DMS53 treated with DMSO at 0.1 percent for 48 hours (cell line): Measurements from ENCODE around the gene MLPH.
"Not testable (repeated sequence)": the region's sequence is repeated elsewhere in the genome, so short reads cannot be mapped to it uniquely, and the experiment has no call there.

Experiments used
- DNase-seq: peaks from one replicate; lab custom pipeline; 2025; ENCODE audit not compliant: unreplicated experiment; lab: John Stamatoyannopoulos, UW

MLPH gene

DNA sequence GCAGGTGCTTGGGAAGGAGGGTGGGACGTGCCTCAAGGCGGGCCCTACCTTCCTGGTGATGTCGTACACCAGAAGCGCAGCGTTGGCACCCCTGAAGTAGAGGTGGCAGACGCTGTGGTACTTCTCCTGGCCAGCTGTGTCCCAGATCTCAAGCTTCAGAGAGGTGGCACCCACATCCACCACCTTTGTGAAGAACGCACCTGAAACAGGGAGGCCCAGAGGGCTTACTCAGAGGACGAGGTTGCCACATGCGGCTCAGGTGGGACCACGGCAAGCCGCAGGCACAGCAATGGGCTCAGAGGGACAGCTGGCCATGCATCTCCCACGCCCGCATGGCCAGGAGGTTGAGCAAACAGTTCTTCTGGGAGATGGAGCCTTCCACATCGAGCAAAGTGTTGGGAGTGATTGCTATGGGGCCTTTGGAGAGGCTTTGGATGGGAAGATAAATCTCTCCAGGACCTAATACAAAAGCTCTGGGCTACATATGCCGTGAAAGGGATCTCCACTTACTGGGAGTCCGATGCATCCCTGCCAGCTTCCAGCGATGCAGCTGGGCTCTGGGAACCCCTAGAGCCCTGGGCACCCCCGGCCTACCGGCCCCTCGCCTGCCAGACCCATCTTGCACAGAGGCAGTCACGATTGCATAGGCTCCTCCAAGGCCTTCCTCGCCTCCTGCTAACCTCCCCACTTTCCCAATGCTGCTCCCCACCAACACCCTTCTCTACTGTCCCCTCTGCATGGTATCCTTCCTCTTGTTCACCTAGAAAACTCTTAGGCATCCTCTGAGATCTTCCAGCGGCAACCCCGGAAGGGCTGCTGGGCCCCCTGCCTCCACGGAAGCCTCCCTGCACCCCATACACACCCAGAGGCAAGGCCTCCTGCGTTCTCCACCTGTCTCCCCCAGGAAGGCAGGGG lies 91.2 kb downstream of the MLPH start:
- no peak for DNase-seq

DNA sequence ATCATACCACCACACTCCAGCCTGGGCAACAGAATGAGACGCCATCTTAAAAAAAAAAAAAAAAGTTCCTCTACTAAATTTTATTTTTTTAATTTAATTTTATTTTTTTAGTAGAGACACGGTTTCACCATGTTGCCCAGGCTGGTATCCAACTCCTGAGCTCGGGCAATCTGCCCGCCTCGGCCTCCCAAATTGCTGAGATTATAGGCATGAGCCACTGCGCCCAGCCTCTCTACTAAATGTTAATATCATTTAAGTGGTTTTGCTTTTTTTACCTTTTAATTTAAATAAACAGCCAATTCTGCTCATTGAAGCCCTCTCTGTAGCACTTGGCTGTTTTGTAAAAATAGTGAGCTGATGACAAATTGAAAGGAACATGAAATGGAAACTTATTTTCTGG lies 94.3 kb downstream of the MLPH start:
- DNase-seq = no peak

DNA sequence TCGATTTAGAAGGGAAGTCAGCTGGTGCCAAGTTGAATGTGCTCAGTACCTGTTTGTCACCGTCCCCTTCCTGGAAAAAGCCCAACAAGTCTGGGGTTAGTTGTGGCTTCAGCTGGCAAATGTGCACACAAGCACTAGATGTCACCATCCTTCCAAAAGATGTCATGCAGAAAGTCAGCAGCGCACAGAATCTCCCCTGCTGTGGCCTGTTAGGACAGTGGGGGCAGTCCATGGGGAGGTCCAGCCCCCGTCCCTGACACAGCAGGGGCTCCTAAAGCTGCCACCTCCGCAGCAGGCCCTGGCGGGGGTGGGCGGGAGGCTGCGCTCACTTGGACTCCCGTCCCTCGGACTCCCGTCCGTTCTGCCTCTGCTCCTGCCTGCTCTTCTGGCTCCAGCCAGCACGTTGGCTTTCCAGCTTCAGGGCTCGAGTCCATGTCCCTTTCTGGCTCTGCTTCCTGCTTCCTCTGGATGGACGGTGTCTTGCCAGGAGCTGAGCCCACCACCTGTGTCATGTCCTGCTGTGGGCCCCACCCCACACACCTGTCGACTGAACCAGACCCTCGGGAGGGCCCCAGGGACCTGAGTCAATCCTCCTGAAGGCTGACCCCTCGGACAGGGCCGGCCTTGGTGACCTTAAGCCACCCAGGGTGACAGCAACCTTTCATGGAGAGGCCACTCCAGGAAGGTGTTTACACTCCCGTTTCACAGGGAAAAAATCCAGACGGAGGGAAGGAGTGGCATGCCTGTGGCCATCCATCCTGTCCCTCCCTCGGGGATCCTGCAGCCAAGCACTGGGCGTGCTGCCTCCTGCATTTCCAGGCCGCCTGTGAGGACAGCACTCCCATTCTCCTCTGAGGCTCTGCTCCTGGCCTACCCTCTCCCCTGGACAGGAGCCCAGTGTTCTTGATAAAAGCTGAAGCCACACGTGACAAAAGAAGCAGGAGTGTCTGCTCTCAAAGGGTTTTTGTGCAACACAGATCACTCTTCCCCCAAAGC lies 95.0 kb downstream of the MLPH start:
- no peak for DNase-seq

DNA sequence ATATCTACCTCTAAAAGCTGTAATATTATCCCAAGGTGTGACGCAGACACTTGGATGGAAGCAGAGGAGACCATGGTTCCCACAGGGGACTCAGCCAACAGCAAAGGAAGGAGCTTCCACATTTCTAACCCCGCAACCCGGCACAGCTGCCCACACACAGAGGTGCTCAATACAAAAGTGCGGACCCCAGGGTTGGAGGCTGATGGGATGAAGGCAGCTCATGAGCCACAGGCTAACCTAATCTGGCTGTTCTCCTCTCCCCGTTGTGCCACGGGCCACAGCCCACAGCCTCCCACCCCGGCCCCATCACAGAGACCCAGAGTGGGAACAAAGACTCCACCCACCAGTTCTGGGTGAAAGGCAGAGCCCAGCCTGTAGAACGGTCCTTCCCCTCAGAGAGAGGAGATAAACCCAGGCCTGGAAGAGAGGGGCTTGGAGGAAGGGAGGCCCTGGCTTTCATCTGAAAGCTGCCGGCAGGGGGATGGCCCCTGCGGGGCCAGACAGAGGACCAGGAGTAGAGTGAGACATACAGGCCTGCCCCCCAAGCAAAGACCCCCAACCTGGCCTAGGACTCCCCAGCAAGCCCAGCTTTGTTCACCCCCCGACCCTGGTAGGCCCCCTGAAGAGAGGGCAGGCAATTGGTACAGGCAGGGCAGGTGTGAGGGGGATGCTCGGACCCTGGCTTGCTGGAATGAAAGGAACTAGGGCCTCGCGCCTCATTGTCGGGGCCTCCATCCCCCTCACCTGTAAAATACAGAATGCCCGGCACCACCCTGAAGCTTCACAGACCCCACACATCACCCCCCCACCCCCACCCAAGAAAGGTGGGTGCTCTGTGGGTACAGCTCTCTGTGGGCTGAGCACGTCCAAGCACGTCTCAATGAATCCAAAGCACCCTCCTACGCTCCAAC lies 96.6 kb downstream of the MLPH start:
- no peak for DNase-seq

DNA sequence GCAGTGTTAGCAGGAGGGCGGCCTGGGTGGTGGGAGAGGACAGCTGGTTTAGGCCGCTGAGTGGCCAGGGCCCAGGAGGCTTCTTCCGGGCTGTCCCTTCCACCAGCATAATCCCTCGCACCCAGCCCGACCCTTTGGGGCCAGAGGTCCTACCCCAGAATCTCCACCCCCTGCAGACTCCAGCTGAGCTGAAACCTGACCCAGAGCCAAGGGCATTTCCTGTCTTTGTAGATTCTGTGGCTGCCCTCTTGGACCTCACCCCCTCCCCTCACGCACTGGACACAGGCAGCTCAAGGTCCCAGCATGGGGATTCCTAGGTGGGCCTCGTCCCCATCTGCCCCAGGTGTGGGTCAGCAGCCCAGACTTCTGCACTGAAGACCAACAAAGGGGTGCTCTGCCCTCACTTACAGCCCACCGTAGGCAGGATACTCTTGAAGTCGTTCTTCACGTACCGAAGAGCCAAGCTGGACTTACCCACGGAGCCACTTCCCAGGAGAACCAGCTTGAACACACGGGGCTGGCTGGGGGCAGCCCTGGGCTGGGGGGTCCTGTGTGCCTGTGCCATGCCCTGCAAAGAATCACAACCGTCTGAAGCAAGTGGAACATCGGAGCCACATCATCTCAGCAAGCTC lies 98.7 kb downstream of the MLPH start:
- no peak for DNase-seq

DNA sequence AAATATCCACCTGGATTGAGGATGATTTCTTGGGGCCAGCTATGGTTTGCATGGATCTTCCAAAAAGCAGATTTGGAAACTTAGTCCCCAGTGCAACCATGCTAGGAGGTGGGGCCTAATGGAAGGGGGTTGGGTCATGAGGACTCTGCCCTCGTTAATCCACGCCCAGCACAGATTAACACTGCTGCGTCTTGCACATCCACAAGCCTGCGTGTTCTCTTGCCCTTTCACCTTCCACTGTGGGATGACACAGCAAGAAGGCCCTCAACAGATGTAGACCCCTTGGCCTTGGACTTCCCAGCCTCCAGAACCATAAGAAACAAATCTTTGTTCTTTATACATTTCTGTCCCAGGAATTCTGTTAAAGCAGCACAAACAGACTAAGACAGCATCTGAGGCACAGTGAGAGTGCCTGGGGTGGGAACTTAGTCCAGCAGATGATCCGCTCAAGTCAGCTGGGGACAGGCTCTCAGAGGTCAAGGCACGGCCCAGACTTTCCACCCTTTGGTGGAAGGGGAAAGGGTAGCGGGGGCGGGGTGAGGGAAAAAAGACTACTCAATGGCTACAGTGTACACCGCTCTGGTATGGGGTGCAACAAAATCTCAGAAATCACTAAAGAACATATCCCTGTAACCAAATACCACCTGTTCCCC lies 101.1 kb downstream of the MLPH start:
- no peak for DNase-seq

DNA sequence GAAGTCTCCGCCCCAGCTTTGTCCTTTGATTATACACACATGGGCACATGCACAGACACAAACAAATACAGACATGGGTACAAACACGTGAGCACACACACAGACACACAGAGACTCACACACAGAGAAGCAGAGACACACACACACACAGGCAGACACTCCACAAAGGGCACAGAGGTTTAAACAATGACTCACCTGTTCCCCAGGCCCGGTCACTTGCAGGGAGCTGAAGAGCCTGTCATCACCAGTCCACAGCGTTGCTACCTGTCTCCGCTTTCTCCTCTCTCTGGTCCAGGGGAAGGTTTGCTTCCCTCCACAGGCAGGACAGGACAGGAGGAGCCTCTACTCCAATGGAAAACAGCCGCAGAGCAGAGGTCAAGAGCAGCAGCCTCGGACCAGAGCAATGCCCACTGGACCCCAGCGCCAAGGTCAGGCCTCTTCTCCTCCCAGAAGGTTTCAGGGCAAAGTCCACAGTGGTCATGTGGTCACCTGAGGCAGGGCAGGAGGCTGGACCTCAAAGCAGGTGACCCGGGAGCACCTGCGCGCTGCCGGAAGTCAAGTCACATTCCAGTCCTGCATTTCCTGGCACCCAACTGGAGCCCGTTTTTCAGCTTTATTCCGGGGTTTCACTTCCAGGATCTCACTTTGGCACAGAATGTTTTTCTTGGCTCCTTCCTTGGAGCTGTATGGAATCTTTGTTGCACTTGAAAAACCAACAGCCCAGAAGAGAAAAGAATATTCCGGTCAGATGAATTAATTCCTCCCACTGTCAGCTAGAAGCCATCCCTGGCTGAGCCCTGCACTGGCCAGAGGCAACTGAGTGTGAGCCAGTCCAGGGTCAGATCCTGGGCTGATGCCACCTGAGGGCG lies 103.5 kb downstream of the MLPH start, which contains the start of gene RAB17:
Gene RAB17, minus strand, starts transcription at position 463 of the 869 bp plus-strand sequence. CDS start 4,580 bp downstream, outside the sequence.
- peak; percentile 99 for DNase-seq

DNA sequence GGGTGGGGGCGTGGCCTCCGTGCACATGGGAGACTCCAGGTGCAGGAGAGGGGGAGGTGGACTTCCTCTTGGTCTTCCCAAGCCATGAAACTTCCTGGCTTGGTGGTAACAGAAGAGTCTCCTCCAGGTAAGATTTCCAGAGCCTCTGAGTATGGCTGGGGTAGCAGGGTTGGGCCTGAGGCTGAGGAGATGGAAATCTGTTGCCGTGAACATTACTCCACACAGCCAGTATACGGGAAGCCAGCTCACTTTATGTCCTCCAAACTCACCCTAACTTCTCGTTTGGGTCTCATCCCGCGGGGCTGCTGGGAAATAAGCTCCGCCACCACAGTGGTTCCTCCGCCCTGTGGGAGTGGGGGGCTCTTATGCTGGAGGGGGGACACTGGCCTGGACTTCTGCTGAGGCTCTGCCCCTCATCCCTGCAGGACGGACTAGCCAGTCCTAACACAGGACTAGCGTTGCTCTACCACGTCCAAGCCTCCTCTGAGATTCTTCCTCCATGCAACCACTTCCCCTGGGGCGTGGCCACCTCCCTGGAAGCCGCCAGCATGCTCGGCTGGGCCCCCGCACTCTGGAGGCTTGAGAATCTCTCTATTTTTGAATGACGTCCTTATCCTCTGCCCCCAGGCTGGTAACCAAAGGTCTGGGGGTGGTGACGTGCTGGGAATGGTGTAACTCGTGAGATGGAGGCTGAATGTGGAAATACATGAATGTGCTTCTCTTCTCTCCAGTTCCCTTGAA lies 104.3 kb downstream of the MLPH start:
- DNase-seq = peak; percentile 67

DNA sequence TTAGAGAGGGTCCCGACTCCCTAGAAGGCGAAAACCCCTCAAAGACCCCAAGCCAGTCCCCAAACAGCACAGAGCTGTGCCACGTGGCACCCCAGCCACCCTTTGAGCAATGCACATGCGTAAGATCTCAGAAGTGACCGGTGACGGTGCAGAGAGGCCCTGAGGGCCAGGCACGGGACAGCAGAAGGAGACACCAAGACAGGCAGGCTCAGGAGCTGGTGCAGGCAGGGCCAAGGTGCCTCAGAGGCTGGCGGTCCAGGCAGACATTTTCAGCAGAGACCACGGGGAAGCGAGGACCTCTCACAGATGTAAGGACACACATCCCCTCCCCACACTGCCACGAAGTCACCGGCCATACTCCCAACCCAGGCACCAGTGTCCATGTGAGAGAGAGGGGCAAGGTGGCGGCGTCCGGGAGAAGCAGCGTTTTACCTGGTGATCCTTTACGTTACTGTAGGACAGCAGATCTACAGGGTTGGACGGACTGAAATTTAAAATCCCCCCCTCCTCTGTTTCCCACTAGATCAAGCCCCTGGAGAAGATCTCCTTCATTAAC lies 105.5 kb downstream of the MLPH start:
- DNase-seq = no peak

DNA sequence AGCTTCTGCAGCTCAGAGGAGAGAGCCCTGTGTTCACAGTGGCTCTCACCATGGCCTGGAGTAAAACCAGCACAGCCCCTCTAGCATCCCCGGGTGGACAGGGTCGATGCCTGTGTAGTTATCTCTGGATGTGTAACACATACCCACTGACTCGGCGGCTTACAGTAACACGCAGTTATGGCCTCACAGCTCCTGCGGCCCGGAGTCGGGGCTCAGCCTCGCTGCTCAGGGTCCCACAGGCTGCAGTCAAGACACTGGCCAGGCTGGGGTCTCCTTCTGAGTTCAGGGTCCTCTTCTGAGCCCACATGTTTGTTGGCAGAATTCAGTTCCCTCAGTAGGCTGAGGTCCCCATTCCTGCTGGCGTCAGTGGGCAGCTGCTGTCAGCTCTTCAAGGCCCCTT lies 106.0 kb downstream of the MLPH start:
- DNase-seq = no peak

DNA sequence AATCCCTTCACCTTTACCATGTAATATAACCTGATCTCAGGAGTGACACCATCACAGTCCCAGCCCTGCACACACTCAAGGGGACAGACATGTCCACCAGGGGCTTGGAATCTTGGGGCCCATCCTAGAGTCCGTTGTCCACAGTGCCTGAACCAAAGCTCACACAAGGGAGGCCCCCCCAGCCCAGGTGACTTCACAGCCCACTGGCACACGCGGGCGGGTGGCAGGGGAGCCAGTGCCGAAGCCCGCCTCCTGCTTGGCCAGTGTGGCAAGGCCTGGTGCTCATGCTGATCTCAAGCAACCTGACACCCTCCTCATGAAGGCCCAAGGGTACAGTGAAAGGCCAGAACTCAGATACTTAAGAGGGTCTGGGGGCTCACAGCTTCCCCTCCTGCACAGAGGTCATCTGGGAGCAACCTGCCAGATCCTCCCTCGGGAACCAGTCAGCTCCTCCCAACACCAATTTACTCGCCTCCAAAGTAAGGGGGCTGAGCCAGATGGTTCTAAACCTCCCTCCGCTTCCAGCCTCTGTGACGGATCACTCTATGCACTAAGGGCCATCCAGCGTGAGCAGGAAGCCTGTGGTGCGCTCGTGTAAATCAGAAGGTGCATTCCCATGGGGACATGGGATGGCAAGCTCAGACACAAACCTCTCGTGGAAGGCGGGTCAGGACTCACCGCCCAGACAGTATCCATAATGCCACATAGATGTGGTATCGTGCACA lies 106.7 kb downstream of the MLPH start:
- DNase-seq = no peak

DNA sequence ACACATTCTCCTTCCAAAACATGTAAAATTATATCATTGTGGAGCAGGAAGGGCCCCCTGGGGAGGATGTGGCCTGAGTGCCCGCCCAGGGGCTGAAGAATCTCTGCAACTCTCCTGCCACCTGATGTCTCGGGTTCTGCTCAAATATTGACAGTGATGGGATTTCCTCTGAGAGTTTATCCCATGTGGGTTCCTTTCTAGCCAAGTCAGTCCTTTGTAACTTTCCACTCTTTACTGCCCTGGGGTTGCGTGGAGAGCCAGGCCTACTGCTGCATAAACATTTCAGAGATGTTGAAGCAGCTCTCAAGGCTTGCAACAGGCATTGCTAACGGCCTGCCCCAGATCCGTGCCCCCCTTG lies 107.4 kb downstream of the MLPH start:
- no peak for DNase-seq

DNA sequence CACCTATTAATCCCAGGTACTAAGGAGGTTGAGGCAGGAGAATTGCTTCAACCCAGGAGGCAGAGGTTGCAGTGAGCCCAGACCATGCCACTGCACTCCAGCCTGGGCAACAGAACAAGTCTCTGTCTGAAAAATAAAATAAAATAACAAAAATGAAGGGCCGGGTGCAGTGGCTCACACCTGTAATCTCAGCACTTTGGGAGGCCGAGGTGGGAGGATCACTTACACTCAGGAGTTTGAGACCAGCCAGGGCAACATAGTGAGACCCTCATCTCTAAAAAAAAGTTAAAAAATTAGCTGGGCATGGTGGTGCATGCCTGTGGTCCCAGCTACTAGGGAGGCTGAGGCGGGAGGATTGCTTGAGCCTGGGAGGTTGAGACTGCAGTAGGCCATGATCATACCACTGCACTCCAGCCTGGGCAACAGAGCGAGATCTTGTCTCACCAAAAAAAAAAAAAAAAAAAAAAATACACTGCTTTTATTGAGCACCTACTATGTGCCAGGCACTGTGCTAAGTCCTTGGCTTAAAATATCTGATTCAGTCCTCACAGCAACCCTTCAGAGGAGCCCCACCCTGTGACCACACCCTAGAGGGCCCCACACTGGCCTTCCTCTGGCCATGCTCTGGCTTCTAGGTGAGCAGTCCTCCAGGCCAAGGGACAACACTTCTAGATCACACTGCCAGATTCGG lies 108.9 kb downstream of the MLPH start:
- not testable (repeated sequence) for DNase-seq

DNA sequence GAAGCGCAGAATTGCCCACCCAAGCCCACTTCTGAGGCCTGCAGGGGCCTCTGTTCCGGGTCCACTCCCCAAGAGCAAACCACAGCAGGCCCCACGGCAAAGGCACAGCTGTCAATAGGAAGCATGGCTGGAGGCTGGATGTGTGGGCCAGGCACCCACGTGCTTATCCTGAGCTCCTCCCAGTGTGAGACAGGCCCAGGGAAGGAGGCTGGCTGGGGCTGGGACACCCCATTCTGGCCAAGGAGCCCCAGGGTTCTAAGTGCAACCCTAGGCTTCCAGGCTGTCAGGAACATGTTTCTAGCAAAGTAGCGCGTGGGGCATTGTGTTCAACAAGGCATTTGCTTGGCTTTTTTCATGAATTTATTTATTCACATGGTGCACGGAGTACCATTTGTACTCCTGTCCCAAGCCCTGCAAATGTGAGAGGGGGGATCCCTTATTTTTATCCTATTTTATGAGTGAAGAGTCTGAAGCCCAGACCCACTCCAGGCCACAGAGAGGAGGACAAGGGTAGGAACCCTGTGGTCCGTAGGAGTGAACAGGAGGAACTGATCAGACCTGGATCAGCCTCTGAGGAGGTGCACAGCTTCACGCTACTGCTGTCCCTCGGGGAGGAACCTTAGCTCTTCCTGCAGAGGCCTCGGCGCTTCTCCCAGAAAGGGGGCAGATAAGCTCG lies 109.6 kb downstream of the MLPH start:
- DNase-seq = no peak

DNA sequence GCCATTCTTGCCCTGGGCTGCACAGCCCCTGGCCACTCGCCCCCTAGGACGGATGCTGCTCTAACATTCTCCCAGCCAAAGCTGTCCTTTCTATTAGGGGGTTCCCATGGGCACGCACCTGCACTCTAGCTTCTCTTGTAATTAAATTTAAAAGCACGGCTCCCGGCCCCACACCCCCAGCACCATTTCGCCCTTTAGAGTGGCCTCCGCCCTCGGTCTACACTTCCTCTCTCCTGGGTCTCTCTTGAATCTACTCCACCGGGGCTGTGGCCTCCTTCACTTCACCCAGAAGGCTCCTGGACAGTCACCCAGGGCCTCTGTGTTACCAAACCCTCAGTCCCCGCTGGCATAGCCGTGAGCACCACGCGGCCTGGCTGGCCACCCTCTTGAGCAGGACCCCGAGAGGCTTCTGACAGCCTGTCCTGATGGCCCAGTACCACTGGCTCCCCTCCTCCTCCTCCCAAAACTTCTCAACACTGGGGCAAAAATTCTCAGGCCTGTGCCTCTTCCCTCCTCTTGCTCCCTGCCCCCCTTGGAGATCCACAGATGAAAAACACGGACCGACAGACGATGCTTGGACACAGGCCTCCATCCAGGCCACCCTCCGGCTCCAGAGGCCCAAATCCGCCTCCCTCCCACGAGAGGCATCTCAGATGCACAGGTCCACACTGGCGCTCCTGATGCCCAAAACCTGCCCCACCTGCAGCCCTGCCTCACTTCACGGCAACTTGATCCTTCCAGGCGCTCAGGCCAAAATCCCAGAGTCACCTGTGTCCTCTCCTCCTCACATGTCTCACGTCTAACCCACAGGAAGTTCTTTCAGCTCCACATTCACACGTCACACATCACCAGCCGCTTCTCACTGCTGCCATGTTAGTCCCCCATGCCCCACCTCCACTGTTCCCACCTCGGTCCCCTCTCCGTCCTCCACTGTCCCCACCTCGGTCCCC lies 110.4 kb downstream of the MLPH start:
- no peak for DNase-seq
